ENCODE results near the gene SLC9A1.

DNA sequence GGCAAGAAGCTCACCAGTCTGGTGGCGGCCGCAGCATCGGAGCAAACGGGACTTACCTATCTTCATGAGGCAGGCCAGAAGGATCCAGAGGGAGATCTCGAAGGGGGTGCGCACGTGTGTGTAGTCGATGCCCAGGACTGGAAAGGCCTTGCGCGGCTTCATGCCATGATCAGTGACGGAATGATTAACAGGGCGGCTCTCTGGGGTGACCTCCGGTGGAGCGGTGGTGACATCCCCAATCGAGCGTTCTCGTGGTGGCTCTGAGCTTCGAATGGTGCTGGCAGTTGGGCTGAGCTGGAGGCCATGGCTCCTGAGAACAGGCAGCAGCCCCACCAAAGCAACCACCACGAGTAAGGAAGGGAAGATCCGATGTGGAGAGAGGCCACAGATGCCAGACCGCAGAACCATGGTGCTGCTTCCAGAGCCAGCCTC is 982 bp downstream of the SLC9A1 start:
- TF ChIP-seq, protein P1, sequence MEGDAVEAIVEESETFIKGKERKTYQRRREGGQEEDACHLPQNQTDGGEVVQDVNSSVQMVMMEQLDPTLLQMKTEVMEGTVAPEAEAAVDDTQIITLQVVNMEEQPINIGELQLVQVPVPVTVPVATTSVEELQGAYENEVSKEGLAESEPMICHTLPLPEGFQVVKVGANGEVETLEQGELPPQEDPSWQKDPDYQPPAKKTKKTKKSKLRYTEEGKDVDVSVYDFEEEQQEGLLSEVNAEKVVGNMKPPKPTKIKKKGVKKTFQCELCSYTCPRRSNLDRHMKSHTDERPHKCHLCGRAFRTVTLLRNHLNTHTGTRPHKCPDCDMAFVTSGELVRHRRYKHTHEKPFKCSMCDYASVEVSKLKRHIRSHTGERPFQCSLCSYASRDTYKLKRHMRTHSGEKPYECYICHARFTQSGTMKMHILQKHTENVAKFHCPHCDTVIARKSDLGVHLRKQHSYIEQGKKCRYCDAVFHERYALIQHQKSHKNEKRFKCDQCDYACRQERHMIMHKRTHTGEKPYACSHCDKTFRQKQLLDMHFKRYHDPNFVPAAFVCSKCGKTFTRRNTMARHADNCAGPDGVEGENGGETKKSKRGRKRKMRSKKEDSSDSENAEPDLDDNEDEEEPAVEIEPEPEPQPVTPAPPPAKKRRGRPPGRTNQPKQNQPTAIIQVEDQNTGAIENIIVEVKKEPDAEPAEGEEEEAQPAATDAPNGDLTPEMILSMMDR (IDR thresholded peaks at IDR 0.05) = no peak
- TF ChIP-seq POLR2A (IDR thresholded peaks at IDR 0.05) (no peak), POLR2AphosphoS5 (IDR thresholded peaks at IDR 0.05) (no peak)
